COLO668 (cell line): Measurements from ENCODE around the gene ABCD3.

ENCODE experiments used
- DNase-seq: peaks from one replicate; lab custom pipeline; 2025; ENCODE audit not compliant: unreplicated experiment; lab: John Stamatoyannopoulos, UW

The ABCD3 gene

GRCh38 chr1:94524531-94524930, 106.3 kb downstream of the ABCD3 start:
- no peak for DNase-seq

- no peak for DNase-seq
Observed at GRCh38 chr1:94526152-94526980, 108.2 kb downstream of the ABCD3 start.

DNA sequence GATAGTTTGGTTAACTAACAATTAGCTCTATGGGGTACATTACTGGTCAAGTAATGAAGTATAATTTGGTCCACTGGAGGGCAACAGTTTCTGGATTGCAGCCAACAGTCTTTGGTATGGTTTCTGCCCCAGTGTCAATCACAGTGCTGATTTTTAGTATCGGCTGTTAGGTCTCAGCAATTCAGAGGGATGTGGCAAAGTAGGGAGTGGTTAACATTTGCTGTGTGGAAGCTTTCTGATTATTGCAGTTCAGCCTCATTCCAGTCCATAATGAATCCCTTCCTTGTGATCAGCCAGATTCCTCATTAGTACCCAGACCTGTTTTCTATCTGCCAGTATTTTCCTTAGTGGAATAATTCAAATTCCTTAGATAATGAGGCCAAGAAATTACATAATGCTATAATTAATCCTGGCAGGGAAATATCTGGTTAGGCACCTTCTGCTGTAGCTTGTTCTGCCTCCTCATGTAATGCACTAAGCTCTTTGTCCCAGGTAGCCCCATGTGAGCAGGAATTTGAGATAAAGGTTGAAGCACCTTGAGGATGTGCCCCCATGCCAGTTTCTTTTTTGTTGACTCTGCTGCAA, 109.3 kb downstream of the ABCD3 start:
- DNase-seq = no peak

DNA sequence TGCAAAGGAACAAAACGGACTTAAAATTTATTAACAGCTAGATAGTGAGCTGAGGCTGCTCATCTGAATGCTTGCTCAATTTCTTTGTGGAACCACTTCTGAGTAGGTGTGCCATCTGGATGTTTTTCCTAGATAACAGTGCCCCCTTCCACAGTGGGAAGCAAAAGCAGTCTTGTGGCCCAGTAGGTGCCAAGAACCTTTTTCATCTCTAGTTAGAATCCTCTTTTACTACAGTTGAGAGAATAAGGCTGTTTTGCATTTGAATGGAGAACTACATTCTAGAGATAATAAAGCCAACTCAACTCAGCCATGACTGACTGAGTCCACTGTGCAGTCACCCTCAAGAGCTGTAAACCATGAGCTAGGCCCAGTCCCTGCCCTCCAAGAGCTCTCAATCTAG, 110.1 kb downstream of the ABCD3 start:
- DNase-seq = no peak

GRCh38 chr1:94528826-94529225, 110.6 kb downstream of the ABCD3 start:
- DNase-seq = no peak

DNA sequence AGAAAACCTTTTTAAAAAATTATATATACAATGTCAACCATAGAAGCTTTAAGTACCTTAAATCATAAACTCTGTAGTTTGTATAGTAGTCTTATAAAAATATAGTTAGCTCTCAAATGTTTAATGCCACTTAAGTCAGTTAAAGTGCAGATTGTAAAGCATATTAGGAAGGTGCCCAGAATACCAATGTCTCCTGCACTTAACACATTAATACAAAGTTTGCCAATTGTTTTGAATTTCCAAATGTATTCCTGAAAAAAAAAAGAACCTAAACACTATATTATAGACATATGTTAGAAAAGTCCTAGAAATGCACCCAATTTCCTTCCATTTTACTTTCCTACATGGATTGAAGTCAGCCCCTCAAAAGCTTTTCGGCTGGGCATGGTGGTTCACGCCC, 111.2 kb downstream of the ABCD3 start:
- DNase-seq = no peak

DNA sequence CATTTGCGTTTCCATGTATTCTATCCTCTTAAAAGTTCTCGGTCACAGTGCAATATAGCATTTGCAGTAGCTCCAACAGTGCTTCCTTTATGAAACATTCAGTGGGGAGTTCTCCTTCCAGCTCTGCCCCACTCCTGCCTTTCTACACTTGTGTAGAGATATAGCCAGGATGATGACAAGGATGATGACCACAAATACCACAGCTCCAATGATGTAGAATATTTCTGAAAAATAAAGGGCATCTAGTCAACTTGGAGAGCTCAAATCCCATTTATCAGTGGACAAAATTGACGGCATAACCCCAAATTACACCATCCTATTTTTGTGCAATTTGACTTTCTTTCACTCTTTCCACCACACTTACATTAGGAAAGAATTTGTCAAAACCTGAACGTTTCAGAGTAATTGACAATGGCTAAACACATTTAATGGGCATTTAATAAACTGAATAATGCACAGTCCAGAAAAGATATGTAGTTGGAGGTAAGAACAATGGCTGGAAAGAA, 112.2 kb downstream of the ABCD3 start:
- no peak for DNase-seq

DNA sequence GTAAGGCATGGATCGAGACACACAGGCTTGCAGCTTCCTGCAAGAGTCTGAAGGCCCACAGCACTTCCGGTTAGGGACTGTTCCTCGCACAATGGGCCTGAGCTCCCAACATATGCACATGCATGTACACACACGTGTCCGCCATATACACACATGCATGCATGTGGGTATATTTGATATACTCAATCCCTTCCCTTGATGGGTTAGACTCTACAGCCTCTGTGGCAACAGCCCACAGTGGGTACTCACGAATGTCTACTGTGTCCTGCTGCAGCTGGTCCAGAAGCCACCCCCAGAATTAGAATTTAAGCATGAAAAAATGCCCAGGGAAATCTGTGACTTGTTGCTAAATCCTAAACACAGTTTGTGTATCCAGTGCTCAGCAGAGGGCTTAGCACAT, 113.5 kb downstream of the ABCD3 start:
- no peak for DNase-seq

DNA sequence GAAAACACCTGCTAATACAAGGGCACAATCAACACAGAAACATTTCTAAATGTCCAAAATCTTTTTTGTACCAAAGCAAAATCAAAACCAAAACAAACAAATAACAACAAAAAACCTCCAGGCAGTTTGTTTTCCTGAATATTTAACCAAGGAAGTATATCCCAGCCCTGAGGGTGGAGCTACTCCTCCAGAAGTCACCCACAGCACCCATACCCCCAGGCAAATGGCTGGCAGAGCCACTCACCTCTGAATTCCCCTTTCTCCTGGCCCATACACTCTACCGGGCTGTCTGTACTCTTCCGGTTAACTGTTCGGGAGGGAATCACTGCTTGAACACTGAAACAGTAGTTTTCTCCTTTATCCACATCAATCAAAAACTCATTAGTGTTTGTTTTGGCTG, 113.9 kb downstream of the ABCD3 start:
- DNase-seq = peak; percentile 33

DNA sequence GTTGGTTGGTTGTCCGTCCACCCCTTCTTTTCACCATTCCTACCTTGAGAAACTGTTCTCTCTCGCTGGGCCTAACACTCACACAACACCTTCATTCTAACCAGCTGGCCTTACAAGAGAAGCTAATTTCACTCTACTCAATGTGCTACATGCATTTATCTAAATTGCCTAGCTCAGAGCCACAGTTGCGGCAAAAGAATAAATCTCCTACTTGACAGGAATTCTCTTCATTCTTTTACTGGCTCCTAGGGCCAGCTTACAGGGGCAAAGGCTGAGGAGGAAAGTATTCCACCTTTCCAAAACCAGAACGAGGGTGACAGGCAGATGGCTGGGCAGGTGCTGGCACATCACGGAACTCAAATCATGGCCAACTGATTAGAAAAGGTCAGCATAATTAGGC, 116.9 kb downstream of the ABCD3 start:
- DNase-seq = no peak

GRCh38 chr1:94535879-94536278, 117.7 kb downstream of the ABCD3 start:
- no peak for DNase-seq

- no peak for DNase-seq
Observed at GRCh38 chr1:94537254-94537653, 119.1 kb downstream of the ABCD3 start.

DNA sequence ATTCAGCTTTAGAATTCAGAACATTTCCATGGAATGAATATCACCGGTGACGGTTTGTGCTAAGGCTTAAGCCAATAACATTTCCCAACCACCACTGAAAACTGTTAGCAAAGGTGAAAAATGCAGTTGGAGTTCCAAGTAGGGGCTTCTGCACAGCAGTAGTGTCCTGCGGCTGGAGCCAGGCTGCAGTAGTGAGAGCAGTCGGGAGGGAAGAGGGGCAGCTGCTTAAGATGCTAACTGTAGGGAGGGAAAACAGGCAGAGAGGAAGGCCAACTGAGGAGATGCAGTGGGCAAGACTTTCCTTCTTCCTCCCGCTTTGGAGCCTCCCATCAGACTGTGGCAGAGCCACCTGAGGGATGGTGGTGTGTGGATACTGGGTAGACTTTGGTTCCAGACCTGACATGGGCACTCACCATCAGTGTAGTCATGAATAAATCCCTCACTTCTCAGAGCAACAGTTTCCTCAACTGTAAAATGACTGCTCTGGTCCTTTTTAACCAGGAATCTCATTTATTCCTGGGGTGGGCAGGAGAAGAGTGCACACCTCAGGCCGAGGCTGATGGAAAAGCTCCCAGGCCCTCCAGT, 120.1 kb downstream of the ABCD3 start:
- no peak for DNase-seq

DNA sequence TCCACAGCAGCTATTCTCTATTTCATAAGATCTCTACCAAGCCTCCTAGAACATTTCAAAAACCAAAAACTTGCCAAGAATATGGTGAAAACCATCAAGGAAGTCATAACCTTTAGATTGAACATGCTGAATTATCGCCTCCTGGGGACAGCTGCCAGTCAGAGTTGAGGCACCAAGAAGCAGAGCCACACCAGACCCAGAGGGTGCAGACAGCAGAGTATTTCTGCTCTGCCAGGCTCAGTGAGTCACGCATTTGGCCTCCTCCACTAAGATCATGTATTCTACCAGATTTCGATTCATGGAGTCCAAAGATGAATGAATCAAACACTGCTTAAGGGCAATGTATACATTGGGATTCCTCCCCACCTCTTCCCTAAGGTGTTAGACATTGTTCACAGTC, 121.3 kb downstream of the ABCD3 start:
- no peak for DNase-seq

- DNase-seq = no peak
Observed at GRCh38 chr1:94540440-94541245, 122.5 kb downstream of the ABCD3 start.

DNA sequence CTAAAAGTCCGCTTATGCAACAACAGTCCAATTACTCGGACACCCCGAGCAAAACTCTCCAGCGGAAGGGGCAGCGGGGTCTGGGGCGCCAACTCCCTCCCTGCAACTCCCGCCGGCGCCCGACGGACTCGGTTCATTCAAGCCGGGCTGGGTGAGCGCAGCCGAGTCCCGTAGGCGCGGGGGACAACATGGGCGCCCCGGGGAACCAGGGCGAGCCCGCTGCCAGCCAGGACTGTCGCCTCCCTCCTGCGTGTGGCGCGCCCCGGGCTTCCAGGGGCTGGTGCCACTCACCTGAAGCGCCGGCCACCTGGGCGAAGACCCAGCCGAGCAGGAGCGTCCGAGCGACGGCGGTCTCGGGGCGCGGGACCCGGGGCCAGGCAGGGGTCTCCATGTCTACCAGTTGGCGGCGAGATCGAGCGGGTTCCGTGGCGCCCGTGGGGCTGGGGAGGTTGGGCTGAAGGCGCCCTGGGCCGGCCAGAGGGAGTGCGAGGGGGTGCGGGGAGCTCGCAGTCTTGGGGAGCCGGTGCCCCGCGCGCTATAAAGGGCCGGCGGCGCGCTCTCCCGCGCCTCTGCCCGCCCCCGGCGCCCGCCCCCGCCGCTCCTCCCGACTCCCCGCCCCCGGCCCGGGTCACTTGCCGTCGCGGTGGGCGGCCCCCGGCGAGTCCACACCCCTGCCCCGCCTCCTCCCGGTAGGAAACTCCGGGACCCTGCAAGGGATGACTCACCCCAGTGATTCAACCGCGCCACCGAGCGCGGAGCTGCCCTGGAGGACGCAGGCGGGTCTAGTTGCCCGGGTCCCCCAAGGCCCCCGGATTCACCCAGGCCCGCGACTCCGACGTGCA, 123.3 kb downstream of the ABCD3 start, which contains the start of gene F3:
TSS of gene F3 (minus strand) at position 514 of the 842 bp plus-strand sequence. CDS start at position 391, 123 bp downstream.
- peak; percentile 92 for DNase-seq

DNA sequence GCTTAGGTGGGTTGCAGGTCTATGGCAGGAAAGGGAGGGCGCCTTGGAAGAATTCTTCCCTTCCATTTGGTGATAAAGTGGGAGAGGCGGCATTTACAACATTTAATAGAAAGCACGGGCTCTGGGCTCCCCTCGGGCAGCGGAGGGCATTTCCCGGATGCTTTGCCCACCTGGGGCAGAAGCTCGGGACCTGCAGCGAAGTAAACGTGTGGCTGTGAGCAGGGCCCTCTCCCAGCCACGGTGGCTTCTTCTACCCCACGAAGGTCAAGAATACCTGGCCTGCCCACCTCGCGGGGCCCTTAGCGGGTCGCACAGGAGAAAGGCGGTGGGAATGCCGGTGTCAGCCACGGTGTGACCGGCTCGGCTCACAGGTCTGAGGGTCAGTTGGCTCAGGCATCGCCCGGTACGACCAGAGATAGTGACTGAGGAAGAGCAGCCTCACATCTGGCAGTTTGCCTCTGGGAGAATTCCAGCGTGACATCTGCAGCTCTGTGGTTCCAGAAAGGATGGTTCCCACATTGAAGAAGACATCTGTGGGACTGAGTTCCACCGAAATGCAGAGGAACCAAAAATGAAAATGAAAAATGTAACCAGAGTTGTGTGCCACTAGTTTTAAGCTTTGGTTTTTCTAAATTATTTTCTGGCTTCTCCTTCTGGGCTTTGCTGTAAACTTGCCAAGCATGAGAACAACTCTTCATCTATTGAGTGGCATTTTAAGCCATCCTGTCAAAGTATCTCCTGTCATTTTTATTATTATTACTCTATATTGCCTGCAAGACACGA, 124.1 kb downstream of the ABCD3 start:
- DNase-seq = peak; percentile 50

- no peak for DNase-seq
Observed at GRCh38 chr1:94543001-94543400, 124.8 kb downstream of the ABCD3 start.

DNA sequence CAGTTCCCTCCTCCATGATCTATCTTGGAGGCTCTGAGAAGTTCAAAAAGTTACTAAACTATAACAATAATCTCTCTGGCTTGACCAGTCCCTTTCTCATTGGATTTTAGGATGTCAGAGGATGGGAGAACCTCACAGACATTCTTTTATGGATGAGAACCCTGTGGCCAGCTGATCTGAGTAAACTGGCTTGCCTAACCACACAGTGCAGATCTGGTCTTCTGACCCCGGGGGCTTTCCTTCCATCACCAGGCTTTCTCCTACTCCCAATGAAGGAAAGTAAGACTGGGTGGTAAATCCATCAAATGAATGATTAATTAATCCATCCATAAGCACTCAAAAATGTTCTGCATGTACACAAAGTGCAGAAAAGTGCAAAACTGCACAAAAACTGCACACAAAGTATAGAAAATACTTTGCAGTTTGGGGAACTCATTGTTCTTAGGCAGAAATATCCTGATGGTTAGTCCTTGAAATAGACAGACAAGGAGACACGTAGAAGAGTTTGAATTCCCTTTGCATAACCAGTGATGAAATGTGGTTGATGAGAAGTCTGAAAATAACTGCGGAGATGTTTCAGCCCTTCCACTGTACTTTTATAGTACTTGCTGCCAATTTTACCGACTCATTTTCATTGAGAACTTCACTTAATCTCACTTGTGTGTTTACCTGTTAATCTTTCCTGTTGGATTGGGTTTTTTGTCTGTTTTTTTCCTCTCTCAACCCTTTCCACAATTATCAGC, 125.9 kb downstream of the ABCD3 start:
- DNase-seq = no peak
